Measurements from ENCODE around the gene CNTN5. TPM values are rescaled to one million over a fixed set of nuclear protein-coding genes. Genes with fewer than 3 reads are reported as not detected.

The CNTN5 gene
- polyA plus RNA-seq, 1 of the 3 experiments (the other 2 are of a cell fraction), result not detected

GRCh38 chr11:99241066-99241465 is 220.3 kb downstream of the CNTN5 start:
- H3K4me3 ChIP-seq (ENCODE audit: low read depth in 2 of 2, low read length in 1 of 2), result no peak overlapping the region
- WGBS (ENCODE audit: low lambda C conversion rate), result 9% methylated on average over 2 of the region's 2 CpGs
- H3K9ac ChIP-seq, result no peak overlapping the region
- no peak overlapping the region for H3K27ac ChIP-seq (ENCODE audit: low read depth in 2 of 2, low read length in 1 of 2)
- H3K79me2 ChIP-seq (ENCODE audit: insufficient read depth), result no peaks in the 10 kb centered on the region
- CTCF ChIA-PET, result no interaction called here
- H3K27me3 ChIP-seq (ENCODE audit: insufficient read depth), result no peaks in the 10 kb centered on the region
- H3K36me3 ChIP-seq (replicated peaks in 1 of 2; ENCODE audit: control insufficient read depth in 1 of 2, insufficient read depth in 2 of 2, low read length in 1 of 2), result no peaks in the 10 kb centered on the region
- no peaks in the 10 kb centered on the region for H3K9me2 ChIP-seq
- POLR2A ChIA-PET, result no interaction called here
- DNase-seq, result no peak
- H4K20me1 ChIP-seq (ENCODE audit: insufficient read depth), result no peaks in the 10 kb centered on the region
- H2AFZ ChIP-seq (ENCODE audit: low read depth), result no peak overlapping the region
- no peak overlapping the region for H3K4me2 ChIP-seq
- no peaks in the 10 kb centered on the region for H3K4me1 ChIP-seq (ENCODE audit: control insufficient read depth in 1 of 2, insufficient read depth in 2 of 2, low read depth in 1 of 2, low read length in 1 of 2)
- no peaks in the 10 kb centered on the region for H3K9me3 ChIP-seq
- TF ChIP-seq SIN3A (IDR thresholded peaks at IDR 0.05; ENCODE audit: borderline replicate concordance, low read depth, low read length), result no peak
- TF ChIP-seq TCF12 (IDR thresholded peaks at IDR 0.05), result no peak
- no peak for TF ChIP-seq YY1 (IDR thresholded peaks at IDR 0.05; ENCODE audit: low read depth)
- TF ChIP-seq REST (IDR thresholded peaks at IDR 0.05; ENCODE audit: low read depth, low read length), result no peak
- TF ChIP-seq RAD21 (IDR thresholded peaks at IDR 0.05; ENCODE audit: low read length), result no peak
- no peak for TF ChIP-seq JUND (IDR thresholded peaks at IDR 0.05)
- H3F3A ChIP-seq (replicated peaks; ENCODE audit: insufficient read depth), result no peaks in the 10 kb centered on the region

- Histone ChIP-seq H3K36me3 (replicated peaks in 1 of 2; ENCODE audit: control insufficient read depth in 1 of 2, insufficient read depth in 2 of 2, low read length in 1 of 2) (no peaks in the 10 kb centered on the region), H3K4me3 (ENCODE audit: low read depth in 2 of 2, low read length in 1 of 2) (no peak overlapping the region), H3K79me2 (ENCODE audit: insufficient read depth) (no peaks in the 10 kb centered on the region), H3K9me3 (no peaks in the 10 kb centered on the region), H3K9me2 (no peaks in the 10 kb centered on the region), H3K4me1 (ENCODE audit: control insufficient read depth in 1 of 2, insufficient read depth in 2 of 2, low read depth in 1 of 2, low read length in 1 of 2) (no peaks in the 10 kb centered on the region), H3K27ac (ENCODE audit: low read depth in 2 of 2, low read length in 1 of 2) (no peak overlapping the region), H3F3A (replicated peaks; ENCODE audit: insufficient read depth) (no peaks in the 10 kb centered on the region), H3K9ac (no peak overlapping the region), H2AFZ (ENCODE audit: low read depth) (no peak overlapping the region), H3K4me2 (no peak overlapping the region), H4K20me1 (ENCODE audit: insufficient read depth) (no peaks in the 10 kb centered on the region), H3K27me3 (ENCODE audit: insufficient read depth) (no peaks in the 10 kb centered on the region)
- CTCF ChIA-PET, result no interaction called here
- no peak for DNase-seq
- POLR2A ChIA-PET, result no interaction called here
- no peak for TF ChIP-seq TAF1 (IDR thresholded peaks at IDR 0.05; ENCODE audit: borderline replicate concordance, low read depth, low read length)
- TF ChIP-seq TCF12 (IDR thresholded peaks at IDR 0.05), result no peak
- no peak for TF ChIP-seq RFX5 (IDR thresholded peaks at IDR 0.05; ENCODE audit: low read length)
- no peak for TF ChIP-seq TEAD4 (IDR thresholded peaks at IDR 0.05; ENCODE audit: borderline replicate concordance, insufficient read depth)
- no peak for TF ChIP-seq NRF1 (IDR thresholded peaks at IDR 0.05; ENCODE audit: low read depth, low read length)
- no peak for TF ChIP-seq RXRA (IDR thresholded peaks at IDR 0.05; ENCODE audit: borderline replicate concordance, low read depth)
- no peak for TF ChIP-seq FOXM1 (IDR thresholded peaks at IDR 0.05; ENCODE audit: low read depth)
- no peak for TF ChIP-seq CTCF (IDR thresholded peaks at IDR 0.05)
- no peak for TF ChIP-seq CHD2 (IDR thresholded peaks at IDR 0.05; ENCODE audit: low read length, partially characterized antibody)
- 1% methylated on average over 3 of the region's 3 CpGs for WGBS (ENCODE audit: low lambda C conversion rate)
Measured at GRCh38 chr11:99244613-99245012, 223.9 kb downstream of the CNTN5 start.

All from SK-N-SH (cell line).